ENCODE data around the gene CREBBP.

Gene CREBBP

GRCh38 chr16:3879258-3879886, 1.1 kb downstream of the CREBBP start:
- DNase-seq, result peak; percentile 45

DNA sequence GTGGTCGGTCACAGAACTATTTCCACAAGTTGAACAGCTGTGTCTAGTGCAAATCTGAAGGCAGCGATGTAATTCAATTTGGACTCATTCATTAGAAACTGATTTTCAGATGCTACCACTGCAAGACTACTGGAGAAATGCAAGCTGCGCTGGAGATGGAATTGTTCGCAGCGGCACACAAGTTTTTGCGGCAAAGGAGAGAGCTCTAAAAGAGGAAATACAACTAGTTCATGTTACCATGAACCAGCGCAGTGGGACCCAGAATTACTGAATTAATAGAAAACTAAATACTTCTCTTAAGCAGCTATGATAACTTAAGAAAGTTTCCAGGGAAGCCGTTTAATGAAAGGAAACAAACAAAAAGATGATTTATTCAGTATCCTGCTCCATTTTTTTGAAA, 1.9 kb downstream of the CREBBP start:
- DNase-seq, result no peak

GRCh38 chr16:3876695-3877094, 3.8 kb downstream of the CREBBP start:
- no peak for DNase-seq

DNA sequence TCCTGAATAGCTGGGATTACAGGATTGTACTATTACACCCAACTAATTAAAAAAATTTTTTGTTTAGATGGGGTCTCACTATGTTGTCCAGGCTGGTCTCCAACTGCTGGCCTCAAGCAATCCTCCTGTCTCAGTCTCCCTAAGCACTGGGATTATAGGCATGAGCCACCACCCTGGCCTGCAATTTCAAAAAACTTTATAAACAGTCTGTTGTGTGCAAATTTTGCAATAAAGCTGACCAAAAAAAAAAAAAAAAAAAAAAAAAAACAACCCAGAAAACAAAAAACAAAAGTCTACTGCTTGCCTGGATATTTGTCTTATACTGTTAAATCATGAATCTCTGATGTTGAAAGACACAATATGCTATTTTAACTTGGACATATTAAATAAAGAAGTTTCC, 4.4 kb downstream of the CREBBP start:
- no peak for DNase-seq

DNA sequence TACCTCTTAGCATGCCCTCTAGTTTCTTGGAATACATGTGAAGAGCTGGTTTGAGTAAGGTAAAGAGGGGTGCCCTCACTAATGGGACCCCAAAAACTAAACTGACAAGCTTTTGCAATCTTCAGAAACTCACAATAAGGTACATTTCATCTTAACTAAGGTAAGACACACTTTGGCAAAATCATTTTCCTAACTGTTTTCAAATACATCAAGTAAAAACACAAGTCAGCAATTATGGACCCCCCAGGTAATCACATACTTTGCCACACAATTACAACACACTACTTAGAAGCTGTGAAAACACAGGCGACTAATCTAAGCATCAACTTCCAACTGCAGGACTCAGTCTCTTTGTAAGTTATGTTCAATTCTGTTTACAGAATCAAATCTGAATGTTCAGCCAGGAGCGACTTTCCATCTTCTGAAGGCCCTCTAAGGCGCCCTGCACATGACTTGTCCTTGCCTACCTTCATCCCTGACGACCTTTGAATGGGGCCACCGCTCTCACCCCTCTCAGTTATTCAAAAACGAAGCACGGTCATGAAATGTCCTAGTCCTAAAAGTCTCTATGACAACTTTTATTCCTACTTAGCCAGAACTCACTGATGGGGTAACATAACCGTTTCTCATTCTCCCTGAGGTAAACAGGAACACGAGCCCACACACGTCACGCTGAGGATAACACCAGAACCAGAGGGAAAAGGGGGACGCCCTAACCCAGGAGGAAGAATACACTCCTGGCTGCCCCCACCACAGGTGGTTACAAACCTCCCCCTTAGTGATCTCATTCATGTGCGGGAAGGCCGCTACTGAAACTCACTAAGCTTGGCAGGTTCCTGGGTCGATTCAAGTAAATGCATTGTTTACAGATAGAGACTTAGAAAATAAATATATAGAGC, 5.5 kb downstream of the CREBBP start:
- no peak for DNase-seq

- no peak for DNase-seq
Measured at GRCh38 chr16:3874242-3874641, 6.3 kb downstream of the CREBBP start.

GRCh38 chr16:3873482-3874173, 6.9 kb downstream of the CREBBP start:
- DNase-seq, result no peak

- no peak for DNase-seq
Measured at GRCh38 chr16:3872216-3872895, 8.2 kb downstream of the CREBBP start.

- DNase-seq, result no peak
Measured at GRCh38 chr16:3868967-3869366, 11.5 kb downstream of the CREBBP start.

- DNase-seq, result no peak
Measured at GRCh38 chr16:3868556-3868955, 12.0 kb downstream of the CREBBP start.

- DNase-seq, result no peak
Measured at GRCh38 chr16:3866703-3867431, 13.6 kb downstream of the CREBBP start.

DNA sequence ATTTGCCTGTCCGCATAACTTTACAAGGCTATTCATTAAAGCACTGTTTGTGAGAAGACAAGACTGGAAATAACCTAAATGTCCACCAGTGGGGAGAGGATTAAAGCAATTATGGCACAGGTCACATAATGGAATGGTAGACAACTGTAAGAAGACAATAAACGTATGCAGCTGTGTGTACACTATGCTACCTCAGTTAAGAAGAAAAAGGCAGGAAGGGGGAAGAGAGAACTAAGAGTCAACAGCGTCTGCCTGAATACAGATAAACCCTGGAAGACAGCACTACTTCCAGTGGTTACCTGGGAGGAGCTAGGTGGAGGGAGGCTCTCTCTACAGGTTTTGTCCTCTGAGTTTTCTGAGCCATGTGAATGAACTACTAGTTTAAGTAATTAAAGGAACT, 15.3 kb downstream of the CREBBP start:
- DNase-seq, result no peak

DNA sequence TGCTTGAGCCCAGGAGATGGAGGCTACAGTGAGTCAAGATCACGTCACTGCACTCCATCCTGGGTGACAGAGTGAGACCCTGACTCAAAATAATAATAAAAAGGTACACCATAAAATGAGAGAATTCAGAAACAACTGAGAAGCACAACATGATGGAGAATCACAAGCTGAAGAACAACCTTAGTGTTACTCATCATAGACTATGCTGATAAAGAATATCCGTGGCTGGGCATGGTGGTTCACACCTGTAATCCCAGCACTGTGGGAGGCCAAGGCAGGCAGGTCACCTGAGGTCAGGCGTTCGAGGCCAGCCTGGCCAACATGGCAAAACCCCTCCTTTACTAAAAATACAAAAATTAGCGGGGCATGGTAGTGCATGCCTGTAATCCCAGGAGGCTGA, 16.0 kb downstream of the CREBBP start:
- DNase-seq, result no peak

DNA sequence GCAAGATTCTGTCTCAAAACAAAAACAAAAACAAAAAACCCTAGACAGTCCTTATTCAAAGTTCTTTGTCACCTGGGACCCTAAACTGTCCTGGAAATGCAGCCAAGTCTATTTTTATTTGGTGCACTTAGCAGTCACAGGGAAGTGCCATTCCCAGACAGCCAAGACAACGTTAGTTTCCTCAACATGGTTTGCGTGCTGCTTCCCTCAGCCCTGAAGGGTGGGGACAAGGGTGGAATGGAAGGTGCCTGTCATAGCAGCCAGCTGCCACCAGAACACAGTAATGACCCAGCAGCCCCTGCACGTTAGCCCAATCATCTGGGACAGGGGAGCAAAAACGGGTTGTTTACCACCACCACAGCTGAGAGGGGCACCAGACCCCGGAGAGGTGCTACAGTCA, 16.9 kb downstream of the CREBBP start:
- DNase-seq, result no peak

- no peak for DNase-seq
Measured at GRCh38 chr16:3861808-3862451, 18.6 kb downstream of the CREBBP start.

GRCh38 chr16:3859889-3860288, 20.6 kb downstream of the CREBBP start:
- DNase-seq, result no peak

GRCh38 chr16:3858801-3859200, 21.7 kb downstream of the CREBBP start:
- DNase-seq, result no peak

- DNase-seq, result no peak
Measured at GRCh38 chr16:3857189-3858043, 23.1 kb downstream of the CREBBP start.

DNA sequence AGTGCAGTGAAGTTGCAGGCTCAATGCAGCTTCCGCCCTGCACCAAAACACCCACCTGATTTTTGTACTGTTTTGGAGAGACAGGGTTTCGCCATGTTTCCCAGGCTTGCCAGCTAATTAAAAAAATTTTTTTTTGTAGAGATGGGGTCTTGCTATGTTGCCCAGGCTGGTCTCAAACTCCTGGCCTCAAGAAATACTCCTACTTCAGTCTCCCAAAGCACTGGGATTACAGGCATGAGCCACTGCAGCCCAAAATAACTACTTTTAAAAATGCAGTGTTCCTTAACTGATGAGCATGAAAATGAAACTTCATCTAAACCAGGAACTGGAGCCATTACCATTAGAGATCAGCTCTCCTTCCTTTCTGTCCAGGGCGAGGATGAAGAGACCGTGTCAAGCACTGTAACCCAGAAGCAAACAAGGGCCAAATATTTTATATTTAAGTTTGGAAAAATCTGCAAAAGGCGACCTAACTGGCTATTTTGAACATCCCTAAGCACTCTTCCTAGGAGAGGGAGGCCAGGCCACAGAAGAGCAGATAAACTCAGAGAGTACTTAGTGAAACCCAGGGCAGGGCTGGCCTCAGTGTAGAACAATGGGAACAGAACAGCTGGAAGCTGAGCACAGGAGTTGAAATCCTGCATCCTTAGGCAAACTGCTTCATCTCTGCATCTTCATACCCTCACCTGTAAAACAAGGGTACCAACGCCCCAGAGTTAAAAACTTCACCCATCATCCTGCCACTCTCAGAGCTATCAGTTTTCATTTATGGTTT, 24.0 kb downstream of the CREBBP start:
- DNase-seq, result no peak

All from activated CD4-positive, CD25-positive, alpha-beta regulatory T cell treated with anti-CD3 and anti-CD28 coated beads, Interleukin-2, amount 50 U/mL, for 72 hours (primary cell).